Measurements from ENCODE around the gene PBLD. TPM values are rescaled to one million over a fixed set of nuclear protein-coding genes. Genes with fewer than 3 reads are reported as not detected.

Gene PBLD
- total RNA-seq (1 to 10 TPM; 1.2 to 1.7 TPM), polyA plus RNA-seq (0.95 TPM)

DNA sequence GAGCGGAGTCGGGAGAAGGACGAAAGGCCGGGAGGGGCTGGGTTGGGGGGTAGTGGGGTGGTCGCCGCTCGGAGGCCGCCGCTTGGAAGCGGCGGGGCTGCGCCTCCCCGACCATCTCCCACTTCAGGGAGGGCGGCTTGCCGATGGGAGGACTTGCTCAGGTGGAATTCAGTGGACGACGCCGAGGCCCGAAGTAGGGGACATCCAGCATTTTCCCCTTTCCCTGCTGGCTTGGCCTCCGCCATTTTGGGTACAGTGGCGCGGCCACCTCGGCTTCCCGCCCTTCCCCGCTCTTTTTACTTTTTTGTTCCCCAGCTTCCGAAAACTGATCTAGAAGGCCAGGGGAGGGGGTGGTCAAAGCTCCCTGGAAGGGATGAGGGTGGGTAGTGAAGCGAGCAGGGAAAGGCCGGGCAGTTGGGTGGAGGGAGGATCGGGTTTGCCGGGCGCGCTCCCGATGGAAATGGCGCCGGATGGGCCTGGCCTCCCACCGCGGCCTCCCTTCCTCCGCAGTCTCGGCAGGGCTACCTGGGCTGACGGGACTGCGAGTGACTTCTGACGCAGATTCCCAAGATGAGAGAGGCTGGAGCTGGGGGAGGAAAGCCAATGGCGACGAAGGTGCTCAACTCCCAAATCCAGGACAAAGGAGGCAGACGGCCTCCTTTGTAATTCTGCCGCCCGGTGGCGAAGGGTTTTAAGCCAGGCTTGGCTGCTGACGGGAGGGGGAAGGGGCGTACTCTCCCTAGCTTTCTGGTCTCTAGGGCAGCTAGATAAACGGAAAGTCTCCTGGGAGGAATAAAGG lies at the start of gene PBLD:
Gene PBLD, minus strand, starts transcription at position 670 of the 799 bp plus-strand sequence. CDS start 26,084 bp downstream, outside the sequence.
- ChIA-PET POLR2A (interaction anchor here (0.5 to 2.5 kb wide), 21 partner anchors 9 to 709 kb away, joined by 3 to 23 read pairs (median 5); partner anchors contain the start of genes DDX21, RUFY2 and SIRT1), CTCF (interaction anchor here (0.7 to 4.9 kb wide), 6 partner anchors 10 to 477 kb away, joined by 3 to 18 read pairs (median 4); no protein-coding TSS in a partner anchor)
- Histone ChIP-seq H3K4me3 (ENCODE audit: low read length) (peak within 1 kb of the TSS; percentile 95), H3K36me3 (ENCODE audit: insufficient read depth, low read length) (no peaks in the 10 kb centered on the region), H3K27ac (ENCODE audit: low read depth, low read length) (peak within 1 kb of the TSS; percentile 96), H3K4me1 (ENCODE audit: insufficient read depth, low read length) (peaks cover 31% of the 10 kb centered on the region), H3K27me3 (ENCODE audit: insufficient read depth, low read length, poor library complexity, severe bottlenecking) (no peaks in the 10 kb centered on the region), H3K9me3 (ENCODE audit: low read length) (no peaks in the 10 kb centered on the region)
- Mint-ChIP-seq H3K27ac (peak within 1 kb of the TSS; percentile 98 to 100 (median 100)), H3K4me3 (peak within 1 kb of the TSS; percentile 96 to 100 (median 100)), H3K9me3 (peaks cover 0 to 3% (median 0%) of the 10 kb centered on the region in 5 donors), H3K36me3 (peaks cover 0 to 39% (median 4%) of the 10 kb centered on the region in 3 donors), H3K4me1 (peaks cover 44 to 66% (median 54%) of the 10 kb centered on the region in 3 donors), H3K27me3 (peaks cover 0 to 6% of the 10 kb centered on the region in 2 donors)
- peak; percentile 38 to 73 (median 56) for DNase-seq

DNA sequence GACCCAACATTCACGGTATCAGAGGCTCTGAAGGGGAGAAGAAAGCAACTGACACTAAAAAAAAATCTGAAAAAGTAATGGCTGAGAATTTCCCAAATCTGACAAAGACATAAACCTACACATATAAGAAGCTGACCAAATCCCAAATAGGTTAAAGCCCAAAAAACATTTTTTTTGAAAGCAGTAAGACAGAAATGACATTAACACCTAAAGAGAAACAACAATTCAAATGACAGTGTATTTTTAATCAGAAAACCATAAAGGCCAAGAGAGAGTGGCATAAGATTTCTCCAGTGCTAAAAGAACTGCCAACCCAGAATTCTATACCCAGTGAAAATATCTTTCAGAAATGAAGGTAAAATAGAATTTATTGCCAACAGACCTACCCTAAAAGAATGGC lies 38.9 kb upstream of the PBLD start:
- no peak overlapping the region for H3K4me3 ChIP-seq (ENCODE audit: low read length)
- H3K4me1 ChIP-seq (ENCODE audit: insufficient read depth, low read length) = no peaks in the 10 kb centered on the region
- Mint-ChIP-seq H3K27me3 (no peaks in the 10 kb centered on the region), H3K4me3 (no peak overlapping the region), H3K27ac (no peak overlapping the region), H3K4me1 (no peaks in the 10 kb centered on the region), H3K36me3 (peaks cover 18 to 64% (median 40%) of the 10 kb centered on the region in 3 donors), H3K9me3 (peaks cover 4 to 11% (median 9%) of the 10 kb centered on the region in 5 donors)
- no peak for DNase-seq
- POLR2A ChIA-PET = no interaction called here
- H3K36me3 ChIP-seq (ENCODE audit: insufficient read depth, low read length) = peaks cover 12% of the 10 kb centered on the region
- no peak overlapping the region for H3K27ac ChIP-seq (ENCODE audit: low read depth, low read length)
- H3K27me3 ChIP-seq (ENCODE audit: insufficient read depth, low read length, poor library complexity, severe bottlenecking) = no peaks in the 10 kb centered on the region
- CTCF ChIA-PET = no interaction called here
- H3K9me3 ChIP-seq (ENCODE audit: low read length) = no peaks in the 10 kb centered on the region

DNA sequence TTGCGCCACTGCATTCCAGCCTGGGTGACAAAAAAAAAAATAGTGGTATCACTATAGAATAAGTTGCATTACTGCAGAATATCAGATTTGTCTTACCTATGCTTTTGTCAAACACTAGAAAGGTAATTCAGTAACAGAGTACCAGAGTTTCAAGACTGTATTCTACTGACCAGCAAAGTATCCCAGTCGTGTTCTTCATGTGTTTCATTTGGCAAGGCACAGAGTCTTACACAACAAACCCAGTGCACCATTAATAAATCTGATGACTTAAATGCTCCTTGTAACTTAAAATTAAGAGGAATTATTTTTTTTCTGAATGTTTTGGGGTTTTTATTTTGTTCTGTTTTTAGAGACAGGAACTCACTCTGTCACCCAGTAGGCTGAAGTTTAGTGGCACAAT lies 34.4 kb upstream of the PBLD start:
- H3K27ac Mint-ChIP-seq = peak overlapping the region in 3 of 8 donors; percentile 11 to 61 (median 32)
- H3K36me3 ChIP-seq (ENCODE audit: insufficient read depth, low read length) = peaks cover 8% of the 10 kb centered on the region
- H3K27ac ChIP-seq (ENCODE audit: low read depth, low read length) = no peak overlapping the region
- POLR2A ChIA-PET = no interaction called here
- CTCF ChIA-PET = no interaction called here
- H3K4me3 Mint-ChIP-seq = no peak overlapping the region
- no peaks in the 10 kb centered on the region for H3K9me3 ChIP-seq (ENCODE audit: low read length)
- DNase-seq = no peak
- H3K36me3 Mint-ChIP-seq = peaks cover 12 to 56% (median 19%) of the 10 kb centered on the region in 3 donors
- H3K9me3 Mint-ChIP-seq = peaks cover 0 to 11% (median 8%) of the 10 kb centered on the region in 5 donors
- no peaks in the 10 kb centered on the region for H3K27me3 ChIP-seq (ENCODE audit: insufficient read depth, low read length, poor library complexity, severe bottlenecking)
- no peaks in the 10 kb centered on the region for H3K27me3 Mint-ChIP-seq
- no peak overlapping the region for H3K4me3 ChIP-seq (ENCODE audit: low read length)
- no peaks in the 10 kb centered on the region for H3K4me1 ChIP-seq (ENCODE audit: insufficient read depth, low read length)
- no peaks in the 10 kb centered on the region for H3K4me1 Mint-ChIP-seq

DNA sequence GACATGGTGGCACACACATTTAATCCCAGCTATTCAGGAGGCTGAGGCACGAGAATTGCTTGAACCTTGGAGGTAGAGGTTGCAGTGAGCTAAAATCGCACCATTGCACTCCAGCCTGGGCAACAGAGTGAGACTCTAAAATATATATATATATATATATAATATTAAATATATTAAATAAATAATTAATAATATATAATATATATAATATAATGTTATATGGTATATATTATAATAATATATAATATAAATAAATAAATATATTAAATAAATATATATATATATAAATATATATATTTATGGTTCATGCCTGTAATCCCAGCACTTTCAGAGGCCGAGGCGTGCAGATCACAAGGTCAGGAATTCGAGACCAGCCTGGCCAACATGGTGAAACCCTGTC lies 33.9 kb upstream of the PBLD start:
- Mint-ChIP-seq H3K4me1 (no peaks in the 10 kb centered on the region), H3K4me3 (no peak overlapping the region), H3K36me3 (peaks cover 14 to 56% (median 14%) of the 10 kb centered on the region in 3 donors), H3K9me3 (peaks cover 0 to 10% (median 6%) of the 10 kb centered on the region in 5 donors), H3K27me3 (no peaks in the 10 kb centered on the region), H3K27ac (peak overlapping the region in 1 of 8 donors; percentile 11)
- no peak for DNase-seq
- Histone ChIP-seq H3K9me3 (ENCODE audit: low read length) (no peaks in the 10 kb centered on the region), H3K4me3 (ENCODE audit: low read length) (no peak overlapping the region), H3K27ac (ENCODE audit: low read depth, low read length) (no peak overlapping the region), H3K36me3 (ENCODE audit: insufficient read depth, low read length) (peaks cover 3% of the 10 kb centered on the region), H3K4me1 (ENCODE audit: insufficient read depth, low read length) (no peaks in the 10 kb centered on the region), H3K27me3 (ENCODE audit: insufficient read depth, low read length, poor library complexity, severe bottlenecking) (no peaks in the 10 kb centered on the region)
- ChIA-PET CTCF (no interaction called here), POLR2A (no interaction called here)

DNA sequence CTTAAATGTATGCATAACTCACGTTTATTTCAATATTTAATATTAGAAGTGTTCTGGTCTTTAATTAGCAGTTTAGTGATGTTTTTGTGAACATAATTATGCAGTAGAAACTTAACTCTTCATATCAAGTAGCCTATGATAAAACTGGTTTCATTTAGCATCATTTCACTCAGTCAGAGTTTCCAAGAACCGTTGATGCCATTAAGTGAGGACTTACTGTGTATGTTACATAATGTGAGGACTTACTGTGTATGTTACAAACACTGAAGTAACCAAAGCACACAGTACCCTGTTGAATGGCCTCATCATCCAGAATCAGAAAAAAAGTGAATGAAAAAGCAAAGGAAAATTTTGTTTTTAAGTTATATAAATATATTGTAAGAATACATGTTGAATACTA lies 32.9 kb upstream of the PBLD start:
- no peak overlapping the region for H3K27ac Mint-ChIP-seq
- peaks cover 0 to 4% (median 3%) of the 10 kb centered on the region in 5 donors for H3K9me3 Mint-ChIP-seq

DNA sequence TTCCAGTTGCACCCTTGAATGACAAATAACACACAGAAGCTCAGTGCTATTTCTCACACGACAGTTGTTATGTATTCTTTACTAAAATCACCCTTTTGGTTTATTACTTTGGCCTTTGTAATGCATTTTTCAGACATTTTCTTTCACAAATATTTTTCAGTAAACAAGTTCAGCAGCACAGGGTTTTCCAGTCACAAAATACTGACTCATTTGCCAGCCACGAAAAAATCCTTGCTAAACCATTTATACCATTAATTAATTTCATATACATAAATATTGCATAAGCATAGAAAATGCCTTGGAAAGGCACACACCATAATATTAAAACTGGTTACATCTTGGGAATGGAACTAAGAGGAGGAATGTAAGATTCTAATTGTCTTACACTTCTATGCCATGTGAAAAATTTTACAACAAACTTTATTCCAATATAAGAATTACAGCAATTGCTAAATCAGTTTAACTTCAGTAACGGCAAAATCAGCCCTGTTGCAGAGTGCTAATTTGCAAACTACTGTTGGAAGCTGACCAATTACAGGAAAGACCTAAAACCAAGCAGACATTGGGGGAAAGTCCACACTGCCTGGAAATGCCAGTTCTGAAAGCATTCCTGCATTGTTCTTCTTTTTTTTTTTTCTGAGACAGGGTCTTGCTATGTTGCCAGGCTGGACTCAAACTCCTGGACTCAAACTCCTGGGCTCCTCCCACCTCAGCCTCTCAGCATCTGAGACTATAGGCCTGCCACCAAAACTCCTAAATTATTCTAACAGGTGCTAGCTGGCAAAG lies 31.6 kb upstream of the PBLD start:
- Mint-ChIP-seq H3K36me3 (peaks cover 0 to 51% (median 10%) of the 10 kb centered on the region in 3 donors), H3K27me3 (no peaks in the 10 kb centered on the region), H3K9me3 (no peaks in the 10 kb centered on the region), H3K4me1 (no peaks in the 10 kb centered on the region), H3K4me3 (no peak overlapping the region), H3K27ac (peak overlapping the region in 5 of 8 donors; percentile 17 to 73 (median 63))
- Histone ChIP-seq H3K27ac (ENCODE audit: low read depth, low read length) (no peak overlapping the region), H3K4me1 (ENCODE audit: insufficient read depth, low read length) (no peaks in the 10 kb centered on the region), H3K9me3 (ENCODE audit: low read length) (no peaks in the 10 kb centered on the region), H3K36me3 (ENCODE audit: insufficient read depth, low read length) (no peaks in the 10 kb centered on the region), H3K27me3 (ENCODE audit: insufficient read depth, low read length, poor library complexity, severe bottlenecking) (no peaks in the 10 kb centered on the region), H3K4me3 (ENCODE audit: low read length) (no peak overlapping the region)
- DNase-seq = no peak
- CTCF ChIA-PET = no interaction called here
- POLR2A ChIA-PET = no interaction called here

More for the DNA sequence above, 32.9 kb upstream of the PBLD start:
- CTCF ChIA-PET = no interaction called here
- Mint-ChIP-seq H3K27me3 (no peaks in the 10 kb centered on the region), H3K4me1 (no peaks in the 10 kb centered on the region), H3K36me3 (peaks cover 6 to 57% (median 13%) of the 10 kb centered on the region in 3 donors), H3K4me3 (no peak overlapping the region)
- H3K4me1 ChIP-seq (ENCODE audit: insufficient read depth, low read length) = no peaks in the 10 kb centered on the region
- no peaks in the 10 kb centered on the region for H3K36me3 ChIP-seq (ENCODE audit: insufficient read depth, low read length)
- H3K4me3 ChIP-seq (ENCODE audit: low read length) = no peak overlapping the region
- H3K27me3 ChIP-seq (ENCODE audit: insufficient read depth, low read length, poor library complexity, severe bottlenecking) = no peaks in the 10 kb centered on the region
- no peaks in the 10 kb centered on the region for H3K9me3 ChIP-seq (ENCODE audit: low read length)
- POLR2A ChIA-PET = no interaction called here
- no peak for DNase-seq
- no peak overlapping the region for H3K27ac ChIP-seq (ENCODE audit: low read depth, low read length)

DNA sequence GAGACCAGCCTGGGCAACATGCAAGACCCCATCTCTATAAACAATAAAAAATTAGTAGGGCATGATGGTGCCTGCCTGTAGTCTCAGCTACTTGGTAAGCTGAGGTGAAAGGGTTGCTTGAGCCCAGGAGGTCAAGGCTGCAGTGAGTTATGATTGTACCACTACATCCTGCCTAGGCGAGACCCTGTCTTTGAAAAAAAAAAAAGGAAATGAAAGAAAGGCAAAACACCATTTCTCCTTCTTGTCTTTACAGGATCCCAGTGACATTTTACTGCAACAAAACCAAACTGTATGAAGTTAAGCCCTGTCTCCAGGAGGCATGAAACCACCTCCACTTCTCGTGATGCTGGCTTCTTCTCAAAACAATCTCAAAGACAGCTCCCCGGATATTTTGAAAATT lies 29.9 kb upstream of the PBLD start:
- H3K27ac ChIP-seq (ENCODE audit: low read depth, low read length) = no peak overlapping the region
- CTCF ChIA-PET = interaction anchor here (1.4 kb wide), 1 partner anchor 14 kb away, joined by 3 read pairs; no protein-coding TSS in a partner anchor
- H3K4me3 ChIP-seq (ENCODE audit: low read length) = no peak overlapping the region
- POLR2A ChIA-PET = no interaction called here
- no peaks in the 10 kb centered on the region for H3K4me1 Mint-ChIP-seq
- H3K27ac Mint-ChIP-seq = no peak overlapping the region
- H3K4me3 Mint-ChIP-seq = no peak overlapping the region
- H3K9me3 Mint-ChIP-seq = no peaks in the 10 kb centered on the region
- H3K27me3 Mint-ChIP-seq = no peaks in the 10 kb centered on the region
- no peak for DNase-seq
- H3K9me3 ChIP-seq (ENCODE audit: low read length) = no peaks in the 10 kb centered on the region
- H3K36me3 ChIP-seq (ENCODE audit: insufficient read depth, low read length) = no peaks in the 10 kb centered on the region
- H3K36me3 Mint-ChIP-seq = peaks cover 0 to 51% (median 10%) of the 10 kb centered on the region in 3 donors
- H3K4me1 ChIP-seq (ENCODE audit: insufficient read depth, low read length) = no peaks in the 10 kb centered on the region
- H3K27me3 ChIP-seq (ENCODE audit: insufficient read depth, low read length, poor library complexity, severe bottlenecking) = no peaks in the 10 kb centered on the region

DNA sequence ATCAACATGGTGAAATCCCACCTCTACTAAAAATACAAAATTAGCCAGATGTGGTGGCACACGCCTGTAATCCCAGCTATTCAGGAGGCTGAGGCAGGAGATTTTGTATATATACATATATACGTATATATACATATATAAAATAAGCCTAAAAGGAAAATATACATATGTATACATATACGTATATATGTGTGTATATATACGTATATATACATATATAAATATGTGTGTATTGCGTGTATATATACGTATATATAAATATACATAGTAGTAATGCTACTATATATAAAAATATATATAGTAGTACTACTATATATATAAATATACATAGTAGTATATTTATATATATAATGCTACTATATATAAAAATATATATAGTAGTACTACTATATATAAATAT lies 26.5 kb upstream of the PBLD start:
- Histone ChIP-seq H3K9me3 (ENCODE audit: low read length) (no peaks in the 10 kb centered on the region), H3K27me3 (ENCODE audit: insufficient read depth, low read length, poor library complexity, severe bottlenecking) (no peaks in the 10 kb centered on the region), H3K4me3 (ENCODE audit: low read length) (no peak overlapping the region), H3K4me1 (ENCODE audit: insufficient read depth, low read length) (no peaks in the 10 kb centered on the region), H3K27ac (ENCODE audit: low read depth, low read length) (no peak overlapping the region), H3K36me3 (ENCODE audit: insufficient read depth, low read length) (no peaks in the 10 kb centered on the region)
- CTCF ChIA-PET = no interaction called here
- no peaks in the 10 kb centered on the region for H3K27me3 Mint-ChIP-seq
- H3K4me3 Mint-ChIP-seq = no peak overlapping the region
- H3K36me3 Mint-ChIP-seq = peaks cover 0 to 47% (median 11%) of the 10 kb centered on the region in 3 donors
- H3K27ac Mint-ChIP-seq = no peak overlapping the region
- POLR2A ChIA-PET = no interaction called here
- no peaks in the 10 kb centered on the region for H3K4me1 Mint-ChIP-seq
- H3K9me3 Mint-ChIP-seq = no peaks in the 10 kb centered on the region
- DNase-seq = no peak

All from CD8-positive, alpha-beta memory T cell (primary cell).